Measurements from ENCODE around the gene FNDC1. TPM values are rescaled to one million over a fixed set of nuclear protein-coding genes. Genes with fewer than 3 reads are reported as not detected.
A peak's percentile ranks its signal among the peaks of the same experiment; 100 is the strongest.

The FNDC1 gene
- total RNA-seq, 2 donors from 2014 or later: 4.1 to 5.3 TPM

DNA sequence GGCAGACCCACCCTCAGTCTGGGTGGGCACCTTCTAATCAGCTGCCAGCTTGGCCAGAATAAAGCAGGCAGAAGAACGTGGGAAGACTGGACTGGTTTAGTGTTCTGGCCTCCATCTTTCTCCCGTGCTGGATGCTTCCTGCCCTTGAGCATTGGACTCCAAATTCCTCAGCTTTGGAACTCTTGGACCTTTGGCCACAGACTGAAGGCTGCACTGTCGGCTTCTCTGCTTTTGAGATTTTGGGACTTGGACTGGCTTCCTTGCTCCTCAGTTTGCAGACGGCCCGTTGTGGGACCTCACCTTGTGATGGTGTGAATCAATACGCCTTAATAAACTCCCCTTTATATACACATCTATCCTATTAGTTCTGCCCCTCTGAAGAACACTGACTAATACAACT lies 20.6 kb upstream of the FNDC1 start:
- Histone ChIP-seq H3K27ac (no peak overlapping the region), H3K4me3 (no peak overlapping the region), H3K4me1 (ENCODE audit: control insufficient read depth in 1 of 2, low read depth in 2 of 2) (no peaks in the 10 kb centered on the region), H3K9me3 (no peaks in the 10 kb centered on the region), H3K27me3 (replicated peaks; ENCODE audit: insufficient read depth) (no peaks in the 10 kb centered on the region), H3K36me3 (no peaks in the 10 kb centered on the region)
- TF ChIP-seq, protein P1, sequence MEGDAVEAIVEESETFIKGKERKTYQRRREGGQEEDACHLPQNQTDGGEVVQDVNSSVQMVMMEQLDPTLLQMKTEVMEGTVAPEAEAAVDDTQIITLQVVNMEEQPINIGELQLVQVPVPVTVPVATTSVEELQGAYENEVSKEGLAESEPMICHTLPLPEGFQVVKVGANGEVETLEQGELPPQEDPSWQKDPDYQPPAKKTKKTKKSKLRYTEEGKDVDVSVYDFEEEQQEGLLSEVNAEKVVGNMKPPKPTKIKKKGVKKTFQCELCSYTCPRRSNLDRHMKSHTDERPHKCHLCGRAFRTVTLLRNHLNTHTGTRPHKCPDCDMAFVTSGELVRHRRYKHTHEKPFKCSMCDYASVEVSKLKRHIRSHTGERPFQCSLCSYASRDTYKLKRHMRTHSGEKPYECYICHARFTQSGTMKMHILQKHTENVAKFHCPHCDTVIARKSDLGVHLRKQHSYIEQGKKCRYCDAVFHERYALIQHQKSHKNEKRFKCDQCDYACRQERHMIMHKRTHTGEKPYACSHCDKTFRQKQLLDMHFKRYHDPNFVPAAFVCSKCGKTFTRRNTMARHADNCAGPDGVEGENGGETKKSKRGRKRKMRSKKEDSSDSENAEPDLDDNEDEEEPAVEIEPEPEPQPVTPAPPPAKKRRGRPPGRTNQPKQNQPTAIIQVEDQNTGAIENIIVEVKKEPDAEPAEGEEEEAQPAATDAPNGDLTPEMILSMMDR (IDR thresholded peaks at IDR 0.05): no peak
- DNase-seq (ENCODE audit: low spot score) (no peak), ATAC-seq (ENCODE audit: insufficient number of reproducible peaks, low FRiP score, low read depth) (no peak)

DNA sequence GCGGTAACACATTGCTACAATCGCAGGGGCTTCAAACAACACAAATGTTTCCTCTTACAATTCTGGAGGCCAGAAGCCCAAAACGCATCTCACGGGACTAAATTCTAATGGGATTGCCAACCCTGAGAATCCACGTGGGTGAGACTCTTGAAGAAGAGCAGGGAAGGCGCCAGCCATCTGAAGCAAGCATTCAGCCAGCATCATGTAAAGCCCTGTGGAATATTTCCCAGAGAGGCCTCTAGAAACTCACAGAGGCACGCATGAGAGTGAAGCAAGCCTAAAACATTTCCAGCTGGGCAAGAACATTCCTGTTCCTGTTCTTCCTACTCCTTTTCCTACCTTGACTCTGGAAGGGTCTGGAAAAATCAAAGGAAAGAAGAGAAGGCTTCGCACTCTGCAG lies 19.6 kb upstream of the FNDC1 start:
- no peaks in the 10 kb centered on the region for H3K9me3 ChIP-seq
- DNase-seq (ENCODE audit: low spot score) (no peak), ATAC-seq (ENCODE audit: insufficient number of reproducible peaks, low FRiP score, low read depth) (no peak)
- H3K4me1 ChIP-seq (ENCODE audit: control insufficient read depth in 1 of 2, low read depth in 2 of 2): no peaks in the 10 kb centered on the region
- no peaks in the 10 kb centered on the region for H3K36me3 ChIP-seq
- no peak overlapping the region for H3K27ac ChIP-seq
- H3K4me3 ChIP-seq: no peak overlapping the region
- TF ChIP-seq, protein P1 (IDR thresholded peaks at IDR 0.05): no peak
- H3K27me3 ChIP-seq (replicated peaks; ENCODE audit: insufficient read depth): no peaks in the 10 kb centered on the region

DNA sequence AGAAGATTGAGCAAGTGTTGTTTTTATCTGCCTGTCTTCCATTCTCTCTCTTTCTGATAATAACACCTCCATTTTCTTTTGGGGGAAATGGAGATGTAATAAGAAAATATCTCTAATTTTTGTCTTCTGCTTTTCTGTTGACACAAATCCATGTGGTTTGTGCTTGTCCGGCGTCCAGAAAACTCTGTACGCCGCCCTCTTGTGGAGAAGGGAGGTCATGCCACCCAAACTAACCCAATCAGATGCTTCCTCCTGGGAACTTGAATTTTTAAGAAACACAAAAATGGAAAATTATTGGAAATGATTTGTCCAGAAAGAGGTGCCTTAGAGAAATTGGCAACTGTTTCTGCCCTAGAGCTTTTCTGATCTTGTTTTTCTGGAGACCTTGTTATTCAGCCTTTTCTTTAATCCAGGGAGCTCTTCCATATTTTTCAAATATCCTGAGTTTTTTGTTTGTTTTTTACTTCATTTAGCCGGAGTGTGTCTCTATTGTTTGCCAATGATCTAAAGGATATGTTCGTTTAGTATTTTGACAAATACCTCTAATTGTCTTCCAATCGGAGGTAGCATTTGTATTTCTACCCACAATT lies 17.8 kb upstream of the FNDC1 start:
- ATAC-seq (ENCODE audit: insufficient number of reproducible peaks, low FRiP score, low read depth) (no peak), DNase-seq (ENCODE audit: low spot score) (no peak)
- Histone ChIP-seq H3K9me3 (peaks cover 3% of the 10 kb centered on the region), H3K36me3 (no peaks in the 10 kb centered on the region), H3K4me1 (ENCODE audit: control insufficient read depth in 1 of 2, low read depth in 2 of 2) (no peaks in the 10 kb centered on the region), H3K27me3 (replicated peaks; ENCODE audit: insufficient read depth) (no peaks in the 10 kb centered on the region), H3K4me3 (no peak overlapping the region), H3K27ac (no peak overlapping the region)
- TF ChIP-seq, protein P1 (IDR thresholded peaks at IDR 0.05): peak; percentile 77

DNA sequence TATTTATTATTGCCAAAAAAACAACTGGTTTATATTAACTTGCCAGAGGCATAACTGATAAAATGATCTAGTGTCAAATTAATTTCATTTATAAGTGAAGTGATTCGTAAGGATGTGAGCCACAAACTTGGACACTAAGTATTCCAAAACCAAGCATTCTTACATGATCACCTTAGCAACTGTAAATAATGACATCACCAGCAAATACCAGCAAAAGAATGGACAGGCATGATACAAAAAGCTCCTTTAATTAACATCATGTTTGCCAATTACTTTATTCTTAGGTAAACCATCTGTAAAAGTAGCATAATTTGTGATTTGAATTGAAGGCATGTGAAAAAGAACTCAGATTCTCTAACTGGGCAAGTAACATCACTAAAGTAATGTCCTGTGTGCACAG lies 17.2 kb upstream of the FNDC1 start:
- ATAC-seq (ENCODE audit: insufficient number of reproducible peaks, low FRiP score, low read depth): no peak

DNA sequence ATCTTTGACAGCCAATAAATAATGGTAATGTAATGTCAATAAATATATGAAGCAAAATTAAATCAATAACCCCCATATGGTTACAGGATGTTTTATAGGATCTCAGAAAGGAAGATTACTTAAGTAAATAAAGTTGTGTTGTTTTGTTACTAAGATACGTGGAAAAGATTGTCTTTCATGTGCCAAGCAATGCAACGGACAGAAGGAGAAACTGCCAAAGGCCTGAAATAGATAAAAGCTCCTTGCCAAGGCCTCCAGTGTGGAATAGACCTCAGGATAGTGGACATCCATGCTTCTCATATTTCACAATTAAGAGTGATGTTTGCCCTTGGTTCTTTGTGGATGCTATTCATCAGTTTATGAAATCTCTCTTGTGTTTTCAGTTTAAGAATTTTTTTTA lies 16.4 kb upstream of the FNDC1 start:
- Histone ChIP-seq H3K9me3 (peaks cover 3% of the 10 kb centered on the region), H3K36me3 (no peaks in the 10 kb centered on the region)
- no peak for ATAC-seq (ENCODE audit: insufficient number of reproducible peaks, low FRiP score, low read depth)

More for the DNA sequence above, 17.2 kb upstream of the FNDC1 start:
- H3K4me3 ChIP-seq: no peak overlapping the region
- no peak for DNase-seq (ENCODE audit: low spot score)
- TF ChIP-seq, protein P1 (IDR thresholded peaks at IDR 0.05): no peak
- peaks cover 3% of the 10 kb centered on the region for H3K9me3 ChIP-seq
- H3K36me3 ChIP-seq: no peaks in the 10 kb centered on the region
- H3K4me1 ChIP-seq (ENCODE audit: control insufficient read depth in 1 of 2, low read depth in 2 of 2): no peaks in the 10 kb centered on the region
- H3K27me3 ChIP-seq (replicated peaks; ENCODE audit: insufficient read depth): no peaks in the 10 kb centered on the region
- no peak overlapping the region for H3K27ac ChIP-seq

More for the DNA sequence above, 16.4 kb upstream of the FNDC1 start:
- no peak for DNase-seq (ENCODE audit: low spot score)
- no peak overlapping the region for H3K4me3 ChIP-seq
- no peak overlapping the region for H3K27ac ChIP-seq
- H3K27me3 ChIP-seq (replicated peaks; ENCODE audit: insufficient read depth): no peaks in the 10 kb centered on the region
- TF ChIP-seq, protein P1 (IDR thresholded peaks at IDR 0.05): no peak
- no peaks in the 10 kb centered on the region for H3K4me1 ChIP-seq (ENCODE audit: control insufficient read depth in 1 of 2, low read depth in 2 of 2)

Data from thoracic aorta (tissue), 2 donors.